ENCODE measurements around the gene PPP1R1B. TPM values are rescaled to one million over a fixed set of nuclear protein-coding genes. Genes with fewer than 3 reads are reported as not detected.

The PPP1R1B gene
- total RNA-seq, 1 donor = not detected

DNA sequence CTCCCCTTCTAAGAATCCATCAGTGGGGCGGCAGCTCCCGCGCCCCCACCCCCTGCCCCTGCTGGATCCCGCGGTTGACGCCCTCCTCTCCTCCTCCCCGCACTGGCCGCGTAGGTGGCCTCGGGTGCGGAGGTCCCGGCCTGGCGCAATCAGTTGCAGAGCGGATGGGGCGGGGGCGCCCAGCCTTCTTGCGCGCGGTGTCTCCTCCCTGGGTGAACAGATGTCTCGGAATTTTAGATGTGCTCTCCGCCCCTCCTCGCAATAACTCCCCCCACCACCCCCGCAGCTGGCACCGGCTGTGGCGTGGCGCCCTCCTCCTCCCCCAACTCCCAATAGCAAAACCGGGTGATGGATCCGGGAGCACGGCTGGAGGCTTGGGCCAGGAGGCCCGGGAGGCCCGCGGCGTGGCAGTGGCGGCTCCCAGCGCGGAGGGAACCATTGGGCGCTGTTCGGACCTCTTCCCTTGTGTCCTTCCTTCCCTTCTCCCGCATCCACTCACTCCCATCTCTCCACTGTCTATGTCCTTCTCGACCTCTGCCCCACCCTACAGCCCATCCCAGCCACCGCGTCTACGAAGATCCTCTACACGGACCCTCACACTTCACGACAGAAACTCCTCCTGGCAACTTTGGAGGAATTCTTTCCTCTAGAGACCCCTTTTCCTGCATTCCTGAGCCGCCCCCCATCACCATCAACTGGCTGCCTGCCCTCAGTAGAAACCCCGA, 30.0 kb upstream of the PPP1R1B start:
- no peak overlapping the region for H3K4me3 ChIP-seq (ENCODE audit: insufficient read depth, low read length)
- H3K36me3 ChIP-seq (ENCODE audit: insufficient read depth, low read length) = no peaks in the 10 kb centered on the region
- no peak overlapping the region for H3K27ac ChIP-seq (ENCODE audit: low read depth, low read length)
- H3K4me1 ChIP-seq (ENCODE audit: insufficient read depth, low read length) = no peaks in the 10 kb centered on the region
- H2AFZ ChIP-seq (ENCODE audit: low read length) = no peak overlapping the region
- peaks cover 3% of the 10 kb centered on the region for H4K20me1 ChIP-seq (ENCODE audit: insufficient read depth, low read length)
- peaks cover 74% of the 10 kb centered on the region for H3K27me3 ChIP-seq (ENCODE audit: insufficient read depth, low read length)
- TF ChIP-seq, protein P1, sequence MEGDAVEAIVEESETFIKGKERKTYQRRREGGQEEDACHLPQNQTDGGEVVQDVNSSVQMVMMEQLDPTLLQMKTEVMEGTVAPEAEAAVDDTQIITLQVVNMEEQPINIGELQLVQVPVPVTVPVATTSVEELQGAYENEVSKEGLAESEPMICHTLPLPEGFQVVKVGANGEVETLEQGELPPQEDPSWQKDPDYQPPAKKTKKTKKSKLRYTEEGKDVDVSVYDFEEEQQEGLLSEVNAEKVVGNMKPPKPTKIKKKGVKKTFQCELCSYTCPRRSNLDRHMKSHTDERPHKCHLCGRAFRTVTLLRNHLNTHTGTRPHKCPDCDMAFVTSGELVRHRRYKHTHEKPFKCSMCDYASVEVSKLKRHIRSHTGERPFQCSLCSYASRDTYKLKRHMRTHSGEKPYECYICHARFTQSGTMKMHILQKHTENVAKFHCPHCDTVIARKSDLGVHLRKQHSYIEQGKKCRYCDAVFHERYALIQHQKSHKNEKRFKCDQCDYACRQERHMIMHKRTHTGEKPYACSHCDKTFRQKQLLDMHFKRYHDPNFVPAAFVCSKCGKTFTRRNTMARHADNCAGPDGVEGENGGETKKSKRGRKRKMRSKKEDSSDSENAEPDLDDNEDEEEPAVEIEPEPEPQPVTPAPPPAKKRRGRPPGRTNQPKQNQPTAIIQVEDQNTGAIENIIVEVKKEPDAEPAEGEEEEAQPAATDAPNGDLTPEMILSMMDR (IDR thresholded peaks at IDR 0.05; ENCODE audit: extremely low read depth, low read depth, low read length) = no peak
- H3K4me2 ChIP-seq (ENCODE audit: insufficient read depth, low read length) = no peak overlapping the region
- peak; percentile 81 for DNase-seq (ENCODE audit: insufficient read length, low spot score, missing footprints)
- no peaks in the 10 kb centered on the region for H3K9me3 ChIP-seq (ENCODE audit: low read depth, low read length)
- H3K79me2 ChIP-seq (ENCODE audit: insufficient read depth, low read length) = no peaks in the 10 kb centered on the region

DNA sequence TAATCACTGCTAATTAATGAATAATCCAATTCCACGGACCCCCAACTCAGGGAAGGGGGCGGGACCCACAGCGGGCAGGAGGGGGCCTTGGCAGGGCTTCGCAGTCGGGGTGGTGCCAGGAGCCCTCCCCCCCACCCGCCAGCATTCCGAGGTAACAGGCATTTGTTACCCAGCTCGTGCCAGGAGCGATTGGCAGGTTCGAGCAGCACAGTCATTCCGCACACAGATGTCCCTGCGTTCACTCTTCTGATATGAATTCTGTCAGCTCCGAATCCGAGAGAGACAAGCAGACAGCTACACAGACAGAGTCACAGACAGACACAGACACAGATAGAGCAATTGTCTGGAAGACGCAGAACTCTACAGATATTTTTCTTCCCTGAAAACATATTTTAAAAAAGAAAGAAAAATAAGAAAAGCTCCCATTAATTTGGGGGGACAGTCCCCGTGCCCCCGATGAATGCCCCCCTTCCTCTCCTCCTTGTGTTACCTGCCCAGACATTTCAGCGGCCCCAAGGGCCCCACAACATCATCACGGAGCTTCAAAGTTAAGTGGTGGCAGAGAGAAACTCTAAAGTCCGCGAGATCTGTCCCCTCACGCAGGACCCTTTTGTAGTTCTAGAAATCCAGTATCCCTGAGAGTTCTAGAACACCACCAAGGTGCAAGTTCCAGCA, 29.2 kb upstream of the PPP1R1B start:
- H3K4me2 ChIP-seq (ENCODE audit: insufficient read depth, low read length) = no peak overlapping the region
- H3K36me3 ChIP-seq (ENCODE audit: insufficient read depth, low read length) = no peaks in the 10 kb centered on the region
- no peak overlapping the region for H3K27ac ChIP-seq (ENCODE audit: low read depth, low read length)
- TF ChIP-seq, protein P1 (IDR thresholded peaks at IDR 0.05; ENCODE audit: extremely low read depth, low read depth, low read length) = no peak
- no peaks in the 10 kb centered on the region for H3K79me2 ChIP-seq (ENCODE audit: insufficient read depth, low read length)
- H3K9me3 ChIP-seq (ENCODE audit: low read depth, low read length) = no peaks in the 10 kb centered on the region
- H3K27me3 ChIP-seq (ENCODE audit: insufficient read depth, low read length) = peaks cover 82% of the 10 kb centered on the region
- no peak overlapping the region for H3K4me3 ChIP-seq (ENCODE audit: insufficient read depth, low read length)
- peak; percentile 41 for DNase-seq (ENCODE audit: insufficient read length, low spot score, missing footprints)
- peaks cover 3% of the 10 kb centered on the region for H4K20me1 ChIP-seq (ENCODE audit: insufficient read depth, low read length)
- no peak overlapping the region for H2AFZ ChIP-seq (ENCODE audit: low read length)
- H3K4me1 ChIP-seq (ENCODE audit: insufficient read depth, low read length) = no peaks in the 10 kb centered on the region

DNA sequence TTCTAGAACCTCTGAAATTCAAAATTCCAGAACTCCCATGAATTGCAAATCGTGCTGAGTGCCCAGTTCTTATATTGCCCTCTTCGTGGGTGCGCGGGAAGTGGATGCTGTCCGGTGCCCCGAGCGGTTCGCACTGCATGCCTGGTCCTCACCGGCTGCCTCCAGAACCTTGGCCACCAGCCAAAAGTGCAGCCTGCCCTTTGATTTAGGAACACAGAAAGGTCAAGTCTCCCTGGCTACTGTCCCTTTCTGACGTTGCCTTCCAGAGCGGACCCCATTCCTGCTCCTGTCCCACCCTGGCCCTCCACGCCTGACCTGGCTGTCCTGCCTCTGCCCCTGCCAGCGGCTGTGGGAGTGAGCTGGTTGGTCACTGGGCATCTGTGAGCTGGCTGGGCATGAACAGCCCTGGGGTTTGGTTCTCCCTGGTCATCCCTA, 28.7 kb upstream of the PPP1R1B start:
- Histone ChIP-seq H3K9me3 (ENCODE audit: low read depth, low read length) (no peaks in the 10 kb centered on the region), H3K4me3 (ENCODE audit: insufficient read depth, low read length) (no peak overlapping the region), H2AFZ (ENCODE audit: low read length) (no peak overlapping the region), H4K20me1 (ENCODE audit: insufficient read depth, low read length) (peaks cover 3% of the 10 kb centered on the region), H3K27ac (ENCODE audit: low read depth, low read length) (no peak overlapping the region), H3K36me3 (ENCODE audit: insufficient read depth, low read length) (no peaks in the 10 kb centered on the region), H3K4me1 (ENCODE audit: insufficient read depth, low read length) (no peaks in the 10 kb centered on the region), H3K27me3 (ENCODE audit: insufficient read depth, low read length) (peaks cover 87% of the 10 kb centered on the region), H3K4me2 (ENCODE audit: insufficient read depth, low read length) (no peak overlapping the region), H3K79me2 (ENCODE audit: insufficient read depth, low read length) (no peaks in the 10 kb centered on the region)
- DNase-seq (ENCODE audit: insufficient read length, low spot score, missing footprints) = peak; percentile 73
- TF ChIP-seq, protein P1 (IDR thresholded peaks at IDR 0.05; ENCODE audit: extremely low read depth, low read depth, low read length) = no peak

DNA sequence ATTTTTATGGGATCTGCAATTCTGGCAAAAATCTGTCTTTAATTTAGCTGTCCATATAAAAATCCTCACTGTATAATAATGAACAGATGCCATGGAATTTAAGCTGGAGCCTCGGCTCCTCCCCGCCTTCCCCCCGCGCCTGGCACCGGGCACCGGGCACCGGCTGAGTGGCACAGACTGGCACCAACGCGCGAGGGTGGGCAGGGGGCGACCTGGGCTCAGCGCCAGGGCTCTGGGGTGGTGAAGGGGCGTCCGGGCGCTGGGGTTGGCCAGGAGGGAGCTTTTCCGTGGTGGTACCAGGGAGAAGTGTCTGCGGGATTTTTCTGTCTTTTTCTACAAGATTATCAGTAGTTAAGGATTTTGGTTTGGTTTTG, 28.1 kb upstream of the PPP1R1B start:
- peaks cover 3% of the 10 kb centered on the region for H4K20me1 ChIP-seq (ENCODE audit: insufficient read depth, low read length)
- H3K9me3 ChIP-seq (ENCODE audit: low read depth, low read length) = no peaks in the 10 kb centered on the region
- no peaks in the 10 kb centered on the region for H3K79me2 ChIP-seq (ENCODE audit: insufficient read depth, low read length)
- peaks cover 90% of the 10 kb centered on the region for H3K27me3 ChIP-seq (ENCODE audit: insufficient read depth, low read length)
- H3K27ac ChIP-seq (ENCODE audit: low read depth, low read length) = no peak overlapping the region
- no peak overlapping the region for H2AFZ ChIP-seq (ENCODE audit: low read length)
- H3K4me2 ChIP-seq (ENCODE audit: insufficient read depth, low read length) = no peak overlapping the region
- H3K4me3 ChIP-seq (ENCODE audit: insufficient read depth, low read length) = no peak overlapping the region
- no peaks in the 10 kb centered on the region for H3K4me1 ChIP-seq (ENCODE audit: insufficient read depth, low read length)
- no peak for DNase-seq (ENCODE audit: insufficient read length, low spot score, missing footprints)
- TF ChIP-seq, protein P1 (IDR thresholded peaks at IDR 0.05; ENCODE audit: extremely low read depth, low read depth, low read length) = no peak
- no peaks in the 10 kb centered on the region for H3K36me3 ChIP-seq (ENCODE audit: insufficient read depth, low read length)
